Measurements from ENCODE around the gene COL13A1. TPM values are rescaled to one million over a fixed set of nuclear protein-coding genes. Genes with fewer than 3 reads are reported as not detected.

Gene COL13A1
- total RNA-seq, 4 donors from 2014 or later, result 1.2 to 6.8 (median 3.9) TPM

DNA sequence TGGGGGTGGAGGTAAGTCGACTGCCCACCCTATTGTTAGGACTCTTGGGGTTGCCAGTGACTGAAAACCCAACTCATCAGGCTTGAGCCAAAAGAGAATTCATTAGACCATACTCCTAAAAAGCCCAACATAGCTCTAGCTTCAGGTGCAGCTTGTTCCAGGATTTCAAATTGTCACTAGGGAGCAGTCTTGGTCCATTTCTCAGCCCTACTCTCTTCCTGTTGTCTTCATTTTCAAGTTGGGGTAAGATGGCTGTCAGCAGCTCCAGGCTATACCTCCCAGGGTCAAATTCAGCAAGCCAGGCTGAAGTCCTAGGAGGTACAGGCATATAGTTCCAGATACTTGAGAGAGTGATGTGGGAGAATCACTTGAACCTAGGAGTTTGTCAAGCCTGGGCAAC lies 14.9 kb upstream of the COL13A1 start:
- H3K4me3 ChIP-seq, result no peak overlapping the region
- no peaks in the 10 kb centered on the region for H3K36me3 ChIP-seq
- H3K9me3 ChIP-seq, result no peaks in the 10 kb centered on the region
- no peak for ATAC-seq
- WGBS, 2 donors (ENCODE audit: low coverage in 1 of 2), result no CpG with 5 or more reads among the region's 1 CpG
- no peak overlapping the region for H3K27ac ChIP-seq
- H3K4me1 ChIP-seq, result peaks cover 0 to 20% (median 5%) of the 10 kb centered on the region in 3 donors
- no peak for TF ChIP-seq POLR2AphosphoS5 (IDR thresholded peaks at IDR 0.05)
- TF ChIP-seq, protein P1, sequence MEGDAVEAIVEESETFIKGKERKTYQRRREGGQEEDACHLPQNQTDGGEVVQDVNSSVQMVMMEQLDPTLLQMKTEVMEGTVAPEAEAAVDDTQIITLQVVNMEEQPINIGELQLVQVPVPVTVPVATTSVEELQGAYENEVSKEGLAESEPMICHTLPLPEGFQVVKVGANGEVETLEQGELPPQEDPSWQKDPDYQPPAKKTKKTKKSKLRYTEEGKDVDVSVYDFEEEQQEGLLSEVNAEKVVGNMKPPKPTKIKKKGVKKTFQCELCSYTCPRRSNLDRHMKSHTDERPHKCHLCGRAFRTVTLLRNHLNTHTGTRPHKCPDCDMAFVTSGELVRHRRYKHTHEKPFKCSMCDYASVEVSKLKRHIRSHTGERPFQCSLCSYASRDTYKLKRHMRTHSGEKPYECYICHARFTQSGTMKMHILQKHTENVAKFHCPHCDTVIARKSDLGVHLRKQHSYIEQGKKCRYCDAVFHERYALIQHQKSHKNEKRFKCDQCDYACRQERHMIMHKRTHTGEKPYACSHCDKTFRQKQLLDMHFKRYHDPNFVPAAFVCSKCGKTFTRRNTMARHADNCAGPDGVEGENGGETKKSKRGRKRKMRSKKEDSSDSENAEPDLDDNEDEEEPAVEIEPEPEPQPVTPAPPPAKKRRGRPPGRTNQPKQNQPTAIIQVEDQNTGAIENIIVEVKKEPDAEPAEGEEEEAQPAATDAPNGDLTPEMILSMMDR (IDR thresholded peaks at IDR 0.05), result peak in 2 of 4 experiments; percentile 6 to 42
- H3K27me3 ChIP-seq, result peaks cover 13% of the 10 kb centered on the region

DNA sequence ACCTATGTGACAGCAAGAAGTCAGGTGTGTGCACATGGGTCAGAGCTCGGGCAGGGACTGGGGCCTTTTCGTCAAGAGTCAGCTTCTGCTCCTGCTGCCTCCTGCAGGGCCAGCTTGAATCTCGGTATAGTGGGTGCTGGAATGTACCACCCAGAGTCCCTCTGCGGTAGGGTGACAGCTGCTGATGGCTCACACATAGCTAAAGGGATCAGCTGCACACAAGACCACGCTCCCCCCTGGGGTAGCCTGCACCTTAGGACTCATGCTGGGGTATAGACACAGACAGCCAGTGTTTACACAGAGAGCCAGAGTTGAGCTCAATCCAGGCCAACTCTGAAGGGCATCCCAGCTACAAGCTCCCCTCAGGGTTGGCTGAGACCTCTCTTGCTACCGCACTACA lies 14.0 kb upstream of the COL13A1 start:
- ATAC-seq, result no peak
- H3K4me1 ChIP-seq, result peaks cover 0 to 20% (median 5%) of the 10 kb centered on the region in 3 donors
- 80% methylated on average over 1 of the region's 6 CpGs; no CpG with 5 or more reads in 1 of the 2 donors for WGBS, 2 donors (ENCODE audit: low coverage in 1 of 2)
- H3K36me3 ChIP-seq, result no peaks in the 10 kb centered on the region
- TF ChIP-seq POLR2AphosphoS5 (IDR thresholded peaks at IDR 0.05) (no peak), EP300 (IDR thresholded peaks at IDR 0.05) (no peak), POLR2A (IDR thresholded peaks at IDR 0.05) (no peak)
- TF ChIP-seq, protein P1 (IDR thresholded peaks at IDR 0.05), result no peak
- no peak overlapping the region for H3K27ac ChIP-seq
- H3K4me3 ChIP-seq, result no peak overlapping the region
- no peaks in the 10 kb centered on the region for H3K9me3 ChIP-seq
- peaks cover 5% of the 10 kb centered on the region for H3K27me3 ChIP-seq

DNA sequence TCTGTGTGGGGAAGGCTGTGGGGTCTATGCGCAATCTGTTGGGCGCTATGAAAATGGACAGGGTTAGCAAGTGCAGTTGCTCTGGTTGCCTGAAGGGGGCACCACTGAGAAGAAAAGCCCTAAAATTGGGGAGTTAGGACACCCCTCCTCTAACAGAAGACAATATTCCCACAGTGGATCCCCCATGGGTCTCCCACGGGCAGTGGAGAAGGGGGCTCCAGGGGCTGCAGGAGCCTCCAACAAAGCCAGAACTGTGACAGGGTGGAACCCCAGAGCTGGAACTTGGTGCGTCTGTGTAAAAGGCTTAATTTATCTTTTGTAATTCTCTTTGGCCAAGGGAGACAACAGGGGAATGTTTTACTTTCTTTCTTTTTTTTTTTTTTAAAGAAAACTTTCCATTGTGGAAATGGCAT lies 12.5 kb upstream of the COL13A1 start:
- Histone ChIP-seq H3K4me3 (no peak overlapping the region), H3K9me3 (no peaks in the 10 kb centered on the region), H3K27ac (peak overlapping the region in 3 of 4 donors; percentile 25 to 51 (median 41)), H3K36me3 (no peaks in the 10 kb centered on the region), H3K27me3 (no peaks in the 10 kb centered on the region), H3K4me1 (peaks cover 0 to 20% (median 5%) of the 10 kb centered on the region in 3 donors)
- TF ChIP-seq POLR2AphosphoS5 (IDR thresholded peaks at IDR 0.05) (no peak), EP300 (IDR thresholded peaks at IDR 0.05) (no peak)
- TF ChIP-seq, protein P1 (IDR thresholded peaks at IDR 0.05), result peak; percentile 23 to 68 (median 58)
- no peak for ATAC-seq
- whole genome bisulfite sequencing, 2 donors (ENCODE audit: low coverage in 1 of 2), result 0 to 33% methylated on average over 1 to 4 of the region's 4 CpGs

DNA sequence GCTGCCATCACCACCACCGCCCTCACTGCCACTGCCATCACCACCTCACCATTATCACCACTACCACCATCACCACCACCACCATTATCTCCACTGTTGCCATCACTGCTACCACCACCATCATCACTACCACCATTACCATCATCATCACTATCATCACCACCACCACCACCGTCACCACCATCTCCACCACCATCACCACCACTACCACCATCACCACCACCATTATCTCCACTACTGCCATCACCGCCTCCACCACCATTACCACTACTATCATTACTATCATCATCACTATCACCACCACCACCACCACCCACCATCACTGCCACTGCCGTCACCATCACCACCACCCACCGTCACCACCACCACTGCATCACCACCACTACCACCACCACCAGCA lies 9.9 kb upstream of the COL13A1 start:
- Histone ChIP-seq H3K9me3 (peaks cover 0 to 20% (median 0%) of the 10 kb centered on the region in 3 donors), H3K27me3 (no peaks in the 10 kb centered on the region), H3K4me1 (peaks cover 0 to 20% (median 5%) of the 10 kb centered on the region in 3 donors), H3K36me3 (no peaks in the 10 kb centered on the region), H3K27ac (no peak overlapping the region), H3K4me3 (no peak overlapping the region)
- TF ChIP-seq POLR2A (IDR thresholded peaks at IDR 0.05), result no peak
- no peak for TF ChIP-seq POLR2AphosphoS5 (IDR thresholded peaks at IDR 0.05)
- no peak for TF ChIP-seq EP300 (IDR thresholded peaks at IDR 0.05)
- TF ChIP-seq, protein P1 (IDR thresholded peaks at IDR 0.05), result no peak
- no peak for ATAC-seq
- WGBS, 2 donors (ENCODE audit: low coverage in 1 of 2), result 93 to 96% methylated on average over 4 to 5 of the region's 5 CpGs

DNA sequence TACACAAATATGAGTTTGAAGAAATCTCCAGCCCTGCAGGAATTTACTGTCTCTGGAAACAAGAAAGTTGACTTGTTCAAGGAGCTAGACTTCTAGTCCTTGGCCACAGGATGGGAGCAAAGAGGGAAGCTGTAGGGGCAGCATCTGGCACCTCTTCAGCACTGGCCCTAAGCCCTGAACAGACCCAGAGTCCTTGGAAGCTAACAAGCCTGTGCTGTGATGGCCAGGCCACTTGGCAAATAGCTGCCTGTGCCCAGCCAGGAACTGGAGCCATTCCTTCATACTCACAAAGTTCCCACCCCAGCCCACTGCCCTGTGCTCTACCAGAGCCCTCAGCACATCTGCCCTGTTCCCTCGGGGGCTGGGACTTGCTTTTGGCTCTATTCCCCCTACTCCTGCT lies 9.4 kb upstream of the COL13A1 start:
- Histone ChIP-seq H3K36me3 (no peaks in the 10 kb centered on the region), H3K4me3 (no peak overlapping the region), H3K27me3 (no peaks in the 10 kb centered on the region), H3K9me3 (peaks cover 0 to 20% (median 0%) of the 10 kb centered on the region in 3 donors), H3K27ac (no peak overlapping the region), H3K4me1 (peaks cover 0 to 18% (median 5%) of the 10 kb centered on the region in 3 donors)
- no peak for ATAC-seq
- WGBS, 2 donors (ENCODE audit: low coverage in 1 of 2), result 33 to 40% methylated on average over 1 of the region's 1 CpG
- TF ChIP-seq EP300 (IDR thresholded peaks at IDR 0.05), result no peak
- TF ChIP-seq, protein P1 (IDR thresholded peaks at IDR 0.05), result no peak
- TF ChIP-seq POLR2A (IDR thresholded peaks at IDR 0.05), result no peak
- TF ChIP-seq POLR2AphosphoS5 (IDR thresholded peaks at IDR 0.05), result no peak
